H1 (cell line): Measurements from ENCODE around the gene SNTG2.

Experiments
- EGR1 ChIP-seq: IDR thresholded peaks from 2 replicates; pipeline ENCODE4 v1.6.1; 2011; ENCODE audit warnings: low read depth, low read length, borderline replicate concordance
- TAF7 ChIP-seq: optimal IDR thresholded peaks from 2 replicates; pipeline ENCODE3; 2011; ENCODE audit warnings: low read depth, mild to moderate bottlenecking, inconsistent platforms, low read length, moderate library complexity, borderline replicate concordance

GRCh38 chr2:1132328-1132969, 181.8 kb downstream of the SNTG2 start:
- TF ChIP-seq TAF7 (no peak), EGR1 (no peak)
